Chondrocyte (in vitro differentiated cells): Measurements from ENCODE around the gene NOTUM. TPM values are rescaled to one million over a fixed set of nuclear protein-coding genes. Genes with fewer than 3 reads are reported as not detected.

Experiments
- DNase-seq: peaks from one replicate; pipeline ENCODE4 v3.0.0; 2021; ENCODE audit warnings: mixed read lengths, low spot score
- H3K27ac Mint-ChIP-seq: one replicate; pipeline ENCODE4 v1.8.0; 2021; ENCODE audit warnings: mild to moderate bottlenecking, moderate library complexity, mixed read lengths; ENCODE audit not compliant: unreplicated experiment
- H3K27me3 Mint-ChIP-seq: 2 replicates; pipeline ENCODE4 v1.8.0; 2021; ENCODE audit warnings: low read depth, mixed read lengths
- H3K36me3 Mint-ChIP-seq: 2 replicates; pipeline ENCODE4 v1.8.0; 2021; ENCODE audit warnings: low read depth, mixed read lengths
- H3K4me1 Mint-ChIP-seq: 2 replicates; pipeline ENCODE4 v1.8.0; 2021; ENCODE audit warnings: low read depth, mild to moderate bottlenecking, mixed read lengths
- H3K4me3 Mint-ChIP-seq: one replicate; pipeline ENCODE4 v1.8.0; 2021; ENCODE audit warnings: mild to moderate bottlenecking, moderate library complexity, mixed read lengths; ENCODE audit not compliant: unreplicated experiment
- H3K9me3 Mint-ChIP-seq: 2 replicates; pipeline ENCODE4 v1.8.0; 2021; ENCODE audit warnings: low read depth, mixed read lengths
- total RNA-seq: library from RNA; stranded (reverse); gene quantifications from 3 replicates; pipeline ENCODE4 v1.2.1, GENCODE V29; 2021
- TF ChIP-seq, protein P1 (sequence below): fragments of 200-600 bp; sonication (generic); IDR thresholded peaks from 2 replicates; pipeline ENCODE4 v1.5.0; 2021; ENCODE audit warnings: antibody characterized with exemption, mild to moderate bottlenecking, moderate library complexity

NOTUM gene
- total RNA-seq, 1 donor from 2014 or later, result not detected

DNA sequence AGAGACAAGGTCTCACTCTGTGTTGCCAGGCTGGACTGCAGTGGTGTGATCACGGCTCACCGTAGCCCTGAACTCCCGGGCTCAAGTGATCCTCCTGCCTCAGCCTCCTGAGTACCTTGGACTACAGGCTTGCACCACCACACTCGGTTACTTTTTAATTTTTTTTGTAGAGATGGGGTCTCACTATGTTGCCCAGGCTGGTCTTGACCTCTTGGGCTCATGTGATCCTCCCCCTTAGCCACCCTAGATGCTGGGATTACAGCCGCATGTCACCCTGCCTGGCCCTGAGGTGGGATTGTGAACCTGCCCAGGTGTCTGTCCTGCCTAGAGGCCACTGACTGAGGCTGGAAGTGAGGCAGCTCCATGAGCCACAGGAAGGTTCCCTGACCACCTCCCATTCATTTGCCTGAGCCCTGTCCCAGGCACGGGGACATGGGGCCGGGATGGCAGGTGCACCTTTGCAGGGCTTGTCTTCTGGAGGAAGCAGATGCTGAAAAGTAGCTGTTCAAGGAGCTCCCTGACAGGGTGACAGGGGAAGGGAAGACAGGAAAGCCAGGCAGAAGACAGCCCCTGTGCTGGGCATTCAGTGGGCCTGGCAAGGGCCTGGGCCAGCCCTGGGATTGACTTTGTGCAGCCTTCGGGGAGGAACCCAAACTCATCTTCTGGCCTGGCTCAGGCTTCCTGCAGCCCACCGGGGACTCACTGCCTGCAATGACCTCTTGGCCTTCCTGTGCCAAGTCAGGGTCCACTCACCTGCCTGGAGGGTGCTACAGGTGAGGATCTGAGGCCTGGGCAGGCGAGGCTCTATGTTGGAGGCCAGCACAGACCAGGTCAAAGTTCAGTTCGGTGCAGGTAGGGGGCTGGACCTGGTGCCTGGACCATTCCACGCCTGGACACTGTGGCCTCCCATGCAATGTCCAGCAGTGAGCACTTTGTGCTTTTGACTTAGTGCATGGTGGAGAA lies 8.1 kb upstream of the NOTUM start:
- TF ChIP-seq, protein P1, sequence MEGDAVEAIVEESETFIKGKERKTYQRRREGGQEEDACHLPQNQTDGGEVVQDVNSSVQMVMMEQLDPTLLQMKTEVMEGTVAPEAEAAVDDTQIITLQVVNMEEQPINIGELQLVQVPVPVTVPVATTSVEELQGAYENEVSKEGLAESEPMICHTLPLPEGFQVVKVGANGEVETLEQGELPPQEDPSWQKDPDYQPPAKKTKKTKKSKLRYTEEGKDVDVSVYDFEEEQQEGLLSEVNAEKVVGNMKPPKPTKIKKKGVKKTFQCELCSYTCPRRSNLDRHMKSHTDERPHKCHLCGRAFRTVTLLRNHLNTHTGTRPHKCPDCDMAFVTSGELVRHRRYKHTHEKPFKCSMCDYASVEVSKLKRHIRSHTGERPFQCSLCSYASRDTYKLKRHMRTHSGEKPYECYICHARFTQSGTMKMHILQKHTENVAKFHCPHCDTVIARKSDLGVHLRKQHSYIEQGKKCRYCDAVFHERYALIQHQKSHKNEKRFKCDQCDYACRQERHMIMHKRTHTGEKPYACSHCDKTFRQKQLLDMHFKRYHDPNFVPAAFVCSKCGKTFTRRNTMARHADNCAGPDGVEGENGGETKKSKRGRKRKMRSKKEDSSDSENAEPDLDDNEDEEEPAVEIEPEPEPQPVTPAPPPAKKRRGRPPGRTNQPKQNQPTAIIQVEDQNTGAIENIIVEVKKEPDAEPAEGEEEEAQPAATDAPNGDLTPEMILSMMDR, result no peak
- Mint-ChIP-seq H3K27me3 (peaks cover 12% of the 10 kb centered on the region), H3K4me1 (peaks cover 2% of the 10 kb centered on the region), H3K36me3 (no peaks in the 10 kb centered on the region), H3K4me3 (no peak overlapping the region), H3K9me3 (no peaks in the 10 kb centered on the region), H3K27ac (no peak overlapping the region)
- DNase-seq, result peak; percentile 65

DNA sequence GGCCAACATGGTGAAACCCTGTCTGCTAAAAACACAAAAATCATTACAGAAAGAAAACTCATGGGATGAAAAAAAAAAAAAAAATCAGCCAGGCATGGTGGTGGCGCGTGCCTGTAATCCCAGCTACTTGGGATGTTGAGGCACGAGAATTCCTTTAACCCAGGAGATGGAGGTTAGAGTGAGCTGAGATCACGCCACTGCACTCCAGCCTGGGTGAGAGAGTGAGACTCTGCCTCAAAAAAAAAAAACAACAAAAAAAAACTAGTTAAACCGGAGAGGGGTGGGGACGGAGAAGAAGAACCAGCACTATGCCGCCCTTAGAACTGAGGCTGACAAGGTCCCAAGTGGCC lies 7.4 kb upstream of the NOTUM start:
- Mint-ChIP-seq H3K4me3 (no peak overlapping the region), H3K27ac (no peak overlapping the region), H3K9me3 (no peaks in the 10 kb centered on the region), H3K36me3 (no peaks in the 10 kb centered on the region), H3K4me1 (peaks cover 2% of the 10 kb centered on the region), H3K27me3 (peaks cover 18% of the 10 kb centered on the region)
- TF ChIP-seq, protein P1, result no peak
- DNase-seq, result no peak

DNA sequence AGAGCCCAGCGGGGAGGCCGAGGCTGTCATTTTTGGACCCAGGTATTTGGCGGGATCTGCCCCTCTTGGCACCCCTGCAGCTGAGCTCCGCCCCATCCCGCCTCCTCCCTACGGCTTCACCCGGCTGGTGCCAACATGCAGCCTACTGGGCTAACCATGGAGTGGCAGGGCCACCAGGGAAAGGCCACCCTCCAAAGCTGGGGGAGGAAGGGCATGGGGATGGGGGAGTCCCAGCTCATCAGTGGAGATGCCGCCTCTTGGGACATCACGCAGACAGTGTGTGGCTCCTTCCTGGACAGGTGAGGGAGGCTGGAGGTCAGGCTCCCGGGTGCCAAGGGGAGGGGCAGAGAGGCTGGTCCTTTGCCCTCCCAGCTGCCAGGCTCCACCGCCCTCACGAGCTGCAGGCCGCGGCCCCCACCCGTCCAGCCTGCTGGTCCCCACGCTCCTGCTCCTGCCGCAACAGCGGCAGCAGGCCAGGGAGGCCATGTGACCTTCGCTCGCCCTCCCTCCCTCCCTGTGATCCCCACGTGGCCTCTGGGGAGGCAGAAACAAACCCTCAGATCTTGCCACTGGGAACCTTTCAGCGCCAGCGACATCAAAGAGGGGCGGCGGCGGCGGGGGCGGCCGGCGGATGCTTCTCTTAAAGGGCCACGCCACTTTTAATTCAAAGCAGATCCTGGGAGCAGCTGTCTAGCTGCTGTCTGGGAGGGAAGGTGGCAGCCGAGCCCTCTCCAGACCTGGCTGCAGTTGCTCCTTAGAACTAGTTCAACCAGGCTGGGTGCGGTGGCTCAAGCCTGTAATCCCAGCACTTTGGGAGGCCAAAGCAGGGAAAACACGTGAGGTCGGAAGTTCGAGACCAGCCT lies 6.8 kb upstream of the NOTUM start:
- TF ChIP-seq, protein P1, result no peak
- Mint-ChIP-seq H3K27me3 (peaks cover 21% of the 10 kb centered on the region), H3K9me3 (no peaks in the 10 kb centered on the region), H3K27ac (no peak overlapping the region), H3K4me1 (peaks cover 2% of the 10 kb centered on the region), H3K4me3 (no peak overlapping the region), H3K36me3 (no peaks in the 10 kb centered on the region)
- peak; percentile 73 for DNase-seq

DNA sequence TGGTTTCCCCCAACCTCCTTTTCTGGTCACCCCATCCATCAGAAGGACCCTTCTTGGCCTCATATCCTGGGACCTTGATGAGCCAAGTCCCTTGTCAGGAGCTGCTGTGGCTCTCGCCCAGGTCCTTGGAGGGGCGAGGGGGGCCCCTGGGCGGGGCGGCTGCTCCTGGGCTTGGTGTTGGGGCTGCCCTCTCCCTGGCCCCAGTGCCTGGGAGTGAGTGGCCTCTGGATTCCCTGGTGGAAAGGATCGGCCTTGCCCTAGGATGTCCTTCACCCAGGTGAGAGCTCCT lies 6.2 kb upstream of the NOTUM start:
- TF ChIP-seq, protein P1, result no peak
- no peak overlapping the region for H3K27ac Mint-ChIP-seq
- peaks cover 23% of the 10 kb centered on the region for H3K27me3 Mint-ChIP-seq
- H3K36me3 Mint-ChIP-seq, result no peaks in the 10 kb centered on the region
- no peak overlapping the region for H3K4me3 Mint-ChIP-seq
- H3K9me3 Mint-ChIP-seq, result no peaks in the 10 kb centered on the region
- H3K4me1 Mint-ChIP-seq, result peaks cover 2% of the 10 kb centered on the region
- no peak for DNase-seq
